GM19193 (cell line): Measurements from ENCODE around the gene LIN7A.

Experiments
- POLR2A ChIP-seq: IDR thresholded peaks from 4 replicates; pipeline ENCODE4 v1.6.1; 2011; ENCODE audit not compliant: insufficient read depth, insufficient read length; ENCODE audit errors: extremely low read depth

Gene LIN7A

GRCh38 chr12:80938397-80938796 is 663 bp upstream of the LIN7A start:
- no peak for TF ChIP-seq POLR2A

DNA sequence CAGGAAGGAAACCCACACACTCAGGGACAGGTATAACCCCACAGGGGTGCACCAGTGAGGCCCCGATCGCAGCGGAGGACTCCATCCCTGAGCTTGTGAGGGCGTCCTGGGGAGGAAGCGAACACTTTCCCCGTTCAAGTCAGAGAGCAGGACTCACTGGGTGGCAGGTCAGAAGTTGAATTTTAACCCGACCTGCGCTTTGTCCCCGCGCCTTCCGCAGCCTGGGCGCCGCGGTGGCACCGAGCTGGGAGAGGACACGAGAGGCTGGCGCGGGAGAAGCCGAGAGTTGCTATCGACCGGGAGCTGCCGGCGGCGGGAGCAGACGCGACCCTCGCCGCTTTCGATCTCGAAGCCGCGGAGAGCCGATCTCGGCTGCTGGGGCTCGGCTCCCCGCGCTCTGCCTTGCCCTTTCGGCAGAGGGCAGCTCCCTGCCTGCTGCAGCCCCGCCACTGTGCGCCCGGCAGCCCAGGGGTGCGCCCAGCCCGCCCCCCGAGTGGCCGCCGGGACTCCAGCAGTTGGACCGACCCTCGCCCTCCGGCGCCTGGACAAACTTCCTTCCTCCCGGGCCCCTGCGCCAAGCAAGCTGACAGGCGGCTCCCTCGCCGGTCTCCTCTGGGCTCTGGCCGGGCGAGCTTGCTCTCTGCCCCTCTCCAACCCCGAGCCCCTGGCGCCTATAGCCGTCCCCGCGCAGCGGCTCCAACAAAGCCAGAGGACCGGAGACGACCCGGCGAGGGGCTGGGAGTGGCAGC is 918 bp downstream of the LIN7A start:
- TF ChIP-seq POLR2A, result peak; percentile 37

DNA sequence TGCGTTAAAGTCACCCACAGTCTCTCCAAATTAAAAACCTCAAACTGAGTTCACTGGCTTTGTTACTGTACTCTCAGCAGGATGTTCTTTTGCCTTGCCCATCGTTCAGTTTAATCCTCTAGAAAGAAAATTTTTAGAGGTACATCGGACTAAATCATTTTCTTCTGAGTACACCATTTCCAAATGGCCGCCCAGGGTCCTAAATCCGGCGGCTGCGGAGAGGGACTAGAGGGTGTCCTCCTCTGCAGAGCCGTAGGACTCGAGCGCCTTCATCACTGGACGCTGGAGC is 1.4 kb downstream of the LIN7A start:
- TF ChIP-seq POLR2A, result no peak

DNA sequence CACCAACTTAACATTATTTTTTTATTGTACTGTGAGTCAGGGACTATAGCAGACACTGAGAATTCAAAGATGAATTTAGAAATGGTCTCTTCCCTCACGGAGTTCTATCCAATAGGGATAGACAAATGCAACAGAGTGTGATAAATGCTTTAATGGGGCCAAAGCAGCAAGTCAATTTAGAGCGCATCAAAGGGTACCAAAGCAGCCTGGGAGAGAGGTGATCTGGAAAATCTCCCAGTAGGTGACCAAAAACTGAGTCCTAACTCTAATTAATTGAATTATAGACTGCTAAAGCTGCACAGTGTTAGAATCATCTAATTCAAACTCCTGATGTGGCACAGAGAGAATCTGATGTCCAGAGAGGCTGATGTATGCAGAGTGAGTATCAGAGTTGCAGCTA is 2.6 kb downstream of the LIN7A start:
- no peak for TF ChIP-seq POLR2A

GRCh38 chr12:80925983-80926382 is 11.8 kb downstream of the LIN7A start:
- no peak for TF ChIP-seq POLR2A

GRCh38 chr12:80925237-80925636 is 12.5 kb downstream of the LIN7A start:
- no peak for TF ChIP-seq POLR2A

DNA sequence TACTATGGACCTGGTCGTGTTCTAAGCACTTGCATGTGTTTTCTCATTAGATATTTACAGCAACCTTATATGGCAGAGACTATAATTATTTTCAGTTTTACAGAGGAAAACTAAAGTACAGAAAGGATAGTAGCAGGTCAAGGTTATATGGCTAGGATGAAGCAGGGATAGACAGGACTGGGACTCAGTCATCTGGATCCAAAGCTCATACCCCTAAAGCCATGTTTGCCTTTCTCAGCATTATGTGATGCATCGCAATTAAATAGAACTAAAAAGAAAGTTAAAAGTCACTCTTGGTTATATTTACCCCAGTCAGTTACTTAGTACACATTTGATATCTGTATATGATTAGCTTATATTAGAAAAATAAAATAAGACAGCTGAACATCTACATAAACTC is 13.3 kb downstream of the LIN7A start:
- no peak for TF ChIP-seq POLR2A

GRCh38 chr12:80920006-80920405 is 17.7 kb downstream of the LIN7A start:
- no peak for TF ChIP-seq POLR2A

GRCh38 chr12:80917651-80918050 is 20.1 kb downstream of the LIN7A start:
- no peak for TF ChIP-seq POLR2A

DNA sequence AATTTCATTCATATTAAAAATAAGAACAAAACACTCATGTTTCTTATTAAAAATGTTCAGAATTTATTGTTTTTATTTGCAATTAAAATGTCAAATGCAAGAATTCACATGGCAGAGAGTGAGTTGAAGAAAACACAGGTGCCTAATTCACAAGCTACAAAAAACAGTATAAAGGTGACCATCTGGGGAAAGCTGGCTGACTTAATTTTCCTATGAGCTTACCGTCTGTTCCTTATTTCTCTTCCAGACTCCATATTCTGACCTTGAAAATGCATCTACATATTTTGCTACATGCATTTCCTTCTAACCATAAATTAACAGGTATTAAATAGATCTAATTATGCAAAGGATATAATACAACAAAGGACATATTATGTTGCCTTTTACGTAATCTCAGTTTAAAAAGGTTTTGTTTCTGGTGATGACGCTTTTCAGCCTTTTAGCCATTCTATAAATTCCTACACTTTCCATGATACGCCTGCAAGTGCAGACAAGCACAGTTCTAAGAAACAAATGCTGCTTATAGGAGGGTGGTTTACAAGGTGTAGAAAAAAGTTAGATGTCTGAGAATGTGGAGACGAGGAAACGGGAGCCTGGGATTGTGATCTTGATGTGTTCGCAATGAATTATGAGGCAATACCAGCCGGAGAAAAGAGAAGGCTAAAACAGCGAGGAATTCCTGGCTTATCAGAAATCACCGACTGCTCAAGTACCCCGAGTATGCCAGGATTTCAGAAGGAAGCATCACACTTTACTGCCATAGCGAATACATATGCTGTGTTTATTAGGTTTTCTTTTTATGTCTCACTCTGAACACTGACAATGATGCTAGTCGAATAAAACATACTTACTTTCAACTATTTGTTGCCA is 24.6 kb downstream of the LIN7A start:
- no peak for TF ChIP-seq POLR2A

GRCh38 chr12:80909370-80909769 is 28.4 kb downstream of the LIN7A start:
- no peak for TF ChIP-seq POLR2A

DNA sequence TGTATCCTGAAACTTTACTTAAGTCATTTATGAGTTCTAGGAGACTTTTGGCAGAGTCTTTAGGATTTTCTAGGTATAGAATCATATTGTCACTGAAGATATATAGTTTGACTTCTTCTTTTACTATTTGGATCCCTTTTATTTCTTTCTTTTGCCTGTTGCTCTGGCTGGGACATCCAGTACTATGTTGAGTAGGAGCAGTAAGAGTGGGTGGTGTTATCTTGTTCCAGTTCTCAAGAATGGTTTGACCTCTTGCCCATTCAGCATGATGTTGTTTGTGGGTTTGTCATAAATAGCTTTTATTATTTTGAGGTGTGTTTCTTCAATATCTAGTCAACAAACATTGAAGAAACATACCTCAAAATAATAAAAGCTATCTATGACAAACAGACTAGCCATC is 35.0 kb downstream of the LIN7A start:
- no peak for TF ChIP-seq POLR2A

DNA sequence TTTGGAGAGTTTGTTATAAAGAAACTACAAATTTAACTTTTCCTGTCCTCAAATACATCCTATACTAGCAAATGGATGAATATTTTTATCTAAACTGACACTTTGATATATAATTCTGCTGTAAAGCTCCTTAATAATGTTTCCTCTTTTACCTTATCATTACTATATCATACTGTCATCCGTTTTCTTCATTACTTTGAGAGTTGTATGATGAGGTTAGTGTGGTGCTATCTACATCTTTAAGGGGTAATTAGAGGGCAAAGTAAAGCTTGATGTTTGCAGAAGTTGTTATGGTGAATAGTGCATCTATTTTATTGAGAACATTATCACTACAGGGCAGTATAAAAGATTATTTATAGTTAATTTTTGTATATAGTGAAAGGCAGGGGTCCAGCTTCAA is 36.1 kb downstream of the LIN7A start:
- no peak for TF ChIP-seq POLR2A

GRCh38 chr12:80895240-80895639 is 42.5 kb downstream of the LIN7A start:
- no peak for TF ChIP-seq POLR2A

- no peak for TF ChIP-seq POLR2A
Observed at GRCh38 chr12:80894179-80894578, 43.6 kb downstream of the LIN7A start.
